Loucy (cell line): ENCODE results near the gene SLC6A6.

Source experiments
- CTCF ChIP-seq: fragments of 200-600 bp; sonication (generic); conservative IDR thresholded peaks from 2 replicates; pipeline ENCODE4 v1.5.1; 2014; ENCODE audit warnings: mild to moderate bottlenecking, antibody characterized with exemption, low read length
- EZH2phosphoT487 ChIP-seq: fragments of 200-600 bp; IDR thresholded peaks from 2 replicates; pipeline ENCODE4 v1.6.1; 2018; ENCODE audit warnings: antibody characterized with exemption, mild to moderate bottlenecking, moderate library complexity, borderline replicate concordance

- peak; percentile 36; the same call in 1 of the 2 replicates for TF ChIP-seq CTCF
- TF ChIP-seq EZH2phosphoT487, result no peak
Measured at GRCh38 chr3:14402304-14402811, at the start of gene SLC6A6.
